ENCODE results near the gene VAT1L.
A peak's percentile ranks its signal among the peaks of the same experiment; 100 is the strongest.

VAT1L gene

GRCh38 chr16:77788181-77789084, at the start of gene VAT1L:
TSS of gene VAT1L (plus strand) at chr16:77788564. CDS start at chr16:77788683, 119 bp downstream.
- ATAC-seq, result peak in 1 of 2 donors; percentile 35

GRCh38 chr16:77738706-77739558, 49.4 kb upstream of the VAT1L start:
- ATAC-seq, result no peak

GRCh38 chr16:77739559-77739892, 48.8 kb upstream of the VAT1L start:
- no peak for ATAC-seq

GRCh38 chr16:77744141-77744540, 44.2 kb upstream of the VAT1L start:
- no peak for ATAC-seq

GRCh38 chr16:77745972-77746371, 42.4 kb upstream of the VAT1L start:
- no peak for ATAC-seq

GRCh38 chr16:77748421-77749005, 39.9 kb upstream of the VAT1L start:
- no peak for ATAC-seq

- ATAC-seq, result no peak
Observed at GRCh38 chr16:77749415-77749814, 38.9 kb upstream of the VAT1L start.

GRCh38 chr16:77758046-77758445, 30.3 kb upstream of the VAT1L start:
- no peak for ATAC-seq

GRCh38 chr16:77758508-77758907, 29.9 kb upstream of the VAT1L start:
- ATAC-seq, result no peak

- no peak for ATAC-seq
Observed at GRCh38 chr16:77759201-77759600, 29.2 kb upstream of the VAT1L start.

- ATAC-seq, result no peak
Observed at GRCh38 chr16:77759821-77760220, 28.5 kb upstream of the VAT1L start.

GRCh38 chr16:77760800-77761199, 27.6 kb upstream of the VAT1L start:
- no peak for ATAC-seq

- no peak for ATAC-seq
Observed at GRCh38 chr16:77761204-77761603, 27.2 kb upstream of the VAT1L start.

GRCh38 chr16:77762262-77762661, 26.1 kb upstream of the VAT1L start:
- no peak for ATAC-seq

- no peak for ATAC-seq
Observed at GRCh38 chr16:77763994-77764393, 24.4 kb upstream of the VAT1L start.

- ATAC-seq, result no peak
Observed at GRCh38 chr16:77767211-77767610, 21.2 kb upstream of the VAT1L start.

- no peak for ATAC-seq
Observed at GRCh38 chr16:77767826-77768225, 20.5 kb upstream of the VAT1L start.

- no peak for ATAC-seq
Observed at GRCh38 chr16:77775911-77776909, 12.2 kb upstream of the VAT1L start.

GRCh38 chr16:77777745-77778144, 10.6 kb upstream of the VAT1L start:
- no peak for ATAC-seq

GRCh38 chr16:77780378-77780837, 8.0 kb upstream of the VAT1L start:
- ATAC-seq, result no peak

GRCh38 chr16:77781091-77781490, 7.3 kb upstream of the VAT1L start:
- no peak for ATAC-seq

GRCh38 chr16:77782694-77783093, 5.7 kb upstream of the VAT1L start:
- no peak for ATAC-seq

Measured in activated CD4-positive, CD25-positive, alpha-beta regulatory T cell treated with anti-CD3 and anti-CD28 coated beads, Interleukin-2, amount 50 U/mL, for 24 hours (primary cell).